ENCODE data around the gene MAPKAP1. TPM values are rescaled to one million over a fixed set of nuclear protein-coding genes. Genes with fewer than 3 reads are reported as not detected.

The MAPKAP1 gene
- total RNA-seq, 4 donors from 2014 or later, result 54.1 to 195 (median 61.9) TPM

- no peak for DNase-seq
- Histone ChIP-seq H3K4me3 (no peak overlapping the region), H3K36me3 (no peaks in the 10 kb centered on the region), H3K9me3 (no peaks in the 10 kb centered on the region), H3K27ac (no peak overlapping the region), H3K27me3 (no peaks in the 10 kb centered on the region), H3K4me1 (peaks cover 0 to 5% of the 10 kb centered on the region in 2 donors)
- TF ChIP-seq CTCF (IDR thresholded peaks at IDR 0.05) (no peak), POLR2A (IDR thresholded peaks at IDR 0.05) (no peak)
- intact Hi-C loops (cut with DNase I; ENCODE audit: low total_unique reads), result no loop called here
These were observed 249.7 kb downstream of the MAPKAP1 start for GRCh38 chr9:125457357-125457756.

GRCh38 chr9:125455876-125456275, 251.1 kb downstream of the MAPKAP1 start:
- Histone ChIP-seq H3K4me1 (peaks cover 0 to 4% of the 10 kb centered on the region in 2 donors), H3K9me3 (no peaks in the 10 kb centered on the region), H3K27me3 (no peaks in the 10 kb centered on the region), H3K36me3 (no peaks in the 10 kb centered on the region), H3K27ac (no peak overlapping the region), H3K4me3 (no peak overlapping the region)
- DNase-seq, result no peak
- intact Hi-C loops (cut with DNase I; ENCODE audit: low total_unique reads), result no loop called here
- TF ChIP-seq CTCF (IDR thresholded peaks at IDR 0.05), result no peak
- TF ChIP-seq POLR2A (IDR thresholded peaks at IDR 0.05), result no peak

GRCh38 chr9:125455132-125455531, 251.9 kb downstream of the MAPKAP1 start:
- Histone ChIP-seq H3K27ac (no peak overlapping the region), H3K4me3 (no peak overlapping the region), H3K9me3 (no peaks in the 10 kb centered on the region), H3K27me3 (no peaks in the 10 kb centered on the region), H3K4me1 (peaks cover 0 to 4% of the 10 kb centered on the region in 2 donors), H3K36me3 (no peaks in the 10 kb centered on the region)
- intact Hi-C loops (cut with DNase I; ENCODE audit: low total_unique reads), result no loop called here
- no peak for DNase-seq
- no peak for TF ChIP-seq CTCF (IDR thresholded peaks at IDR 0.05)
- TF ChIP-seq POLR2A (IDR thresholded peaks at IDR 0.05), result no peak

GRCh38 chr9:125447202-125447802, 259.7 kb downstream of the MAPKAP1 start:
- no peaks in the 10 kb centered on the region for H3K36me3 ChIP-seq
- intact Hi-C loops (cut with DNase I; ENCODE audit: low total_unique reads), result no loop called here
- TF ChIP-seq POLR2A (IDR thresholded peaks at IDR 0.05) (no peak), CTCF (IDR thresholded peaks at IDR 0.05) (no peak)
- no peak overlapping the region for H3K4me3 ChIP-seq
- DNase-seq, result no peak
- no peaks in the 10 kb centered on the region for H3K27me3 ChIP-seq
- no peaks in the 10 kb centered on the region for H3K9me3 ChIP-seq
- H3K4me1 ChIP-seq, result peaks cover 0 to 4% of the 10 kb centered on the region in 2 donors
- H3K27ac ChIP-seq, result no peak overlapping the region

GRCh38 chr9:125446561-125447094, 260.4 kb downstream of the MAPKAP1 start:
- Histone ChIP-seq H3K4me1 (peaks cover 0 to 4% of the 10 kb centered on the region in 2 donors), H3K9me3 (no peaks in the 10 kb centered on the region), H3K36me3 (no peaks in the 10 kb centered on the region), H3K27ac (no peak overlapping the region), H3K27me3 (no peaks in the 10 kb centered on the region), H3K4me3 (no peak overlapping the region)
- TF ChIP-seq CTCF (IDR thresholded peaks at IDR 0.05) (no peak), POLR2A (IDR thresholded peaks at IDR 0.05) (no peak)
- intact Hi-C loops (cut with DNase I; ENCODE audit: low total_unique reads), result no loop called here
- no peak for DNase-seq
